Smooth muscle cell (in vitro differentiated cells): Measurements from ENCODE around the gene MTX2. TPM values are rescaled to one million over a fixed set of nuclear protein-coding genes. Genes with fewer than 3 reads are reported as not detected.

ENCODE experiments used
- DNase-seq: peaks from one replicate; lab custom pipeline; 2025; ENCODE audit not compliant: unreplicated experiment; lab: John Stamatoyannopoulos, UW
- H2AFZ ChIP-seq: fragments of 200-600 bp; sonication (generic); 2 replicates; pipeline ENCODE4 v1.6.0; 2016; ENCODE audit warnings: antibody characterized with exemption, low read depth, mild to moderate bottlenecking
- H3F3A ChIP-seq: fragments of 200-600 bp; sonication (generic); 2 replicates; pipeline ENCODE4 v1.6.0; 2017; ENCODE audit warnings: antibody characterized with exemption, low read depth
- H3K27ac ChIP-seq: fragments of 200-600 bp; sonication (generic); 2 replicates; pipeline ENCODE4 v1.5.1; 2016; ENCODE audit warnings: low read depth, mild to moderate bottlenecking
- H3K27me3 ChIP-seq: fragments of 200-600 bp; sonication (generic); 2 replicates; pipeline ENCODE4 v1.6.1; 2016; ENCODE audit warnings: low read depth, mild to moderate bottlenecking
- H3K36me3 ChIP-seq: fragments of 200-600 bp; sonication (generic); 2 replicates; pipeline ENCODE4 v1.5.1; 2016; ENCODE audit warnings: low read depth
- H3K4me1 ChIP-seq: fragments of 200-600 bp; sonication (generic); 2 replicates; pipeline ENCODE4 v1.5.1; 2016; ENCODE audit warnings: low read depth
- H3K4me2 ChIP-seq: fragments of 200-600 bp; sonication (generic); 2 replicates; pipeline ENCODE4 v1.6.0; 2016; ENCODE audit warnings: mild to moderate bottlenecking
- H3K4me3 ChIP-seq: fragments of 200-600 bp; sonication (generic); 2 replicates; pipeline ENCODE4 v1.5.1; 2016; ENCODE audit warnings: mild to moderate bottlenecking
- H3K79me2 ChIP-seq: fragments of 200-600 bp; sonication (generic); 2 replicates; pipeline ENCODE4 v1.6.0; 2016; ENCODE audit warnings: low read depth, mild to moderate bottlenecking
- H3K9ac ChIP-seq: fragments of 200-600 bp; sonication (generic); 2 replicates; pipeline ENCODE4 v1.6.0; 2016; ENCODE audit warnings: low read depth
- H3K9me3 ChIP-seq: fragments of 200-600 bp; sonication (generic); replicated peaks from 2 replicates; pipeline ENCODE4 v1.5.1; 2016; ENCODE audit warnings: low read depth
- H4K20me1 ChIP-seq: fragments of 200-600 bp; sonication (generic); 2 replicates; pipeline ENCODE4 v1.6.0; 2016; ENCODE audit warnings: low read depth
- CTCF ChIP-seq: fragments of 200-600 bp; sonication (generic); IDR thresholded peaks from 2 replicates; pipeline ENCODE4 v1.5.1; 2017; ENCODE audit warnings: borderline replicate concordance, mild to moderate bottlenecking, antibody characterized with exemption; ENCODE audit not compliant: insufficient read depth, poor library complexity, severe bottlenecking
- WGBS: methylation state at CpG from one replicate; pipeline ENCODE4 v1.1.7; 2016; ENCODE audit warnings: low lambda C conversion rate; 5-methylcytosine and 5-hydroxymethylcytosine counted together
- polyA plus RNA-seq: library from polyadenylated mRNA; unstranded; fragments of >200 nt; fragmentation: Nextera tagmentation; extraction: Ambion mirVana; gene quantifications from 2 replicates; pipeline ENCODE4 v1.2.1, GENCODE V29; 2016
- total RNA-seq: library from RNA; depleted of rRNA; stranded (reverse); fragments of >200 nt; gene quantifications from 2 replicates; pipeline ENCODE4 v1.2.3, GENCODE V29; 2014

MTX2 gene
- total and polyA plus RNA-seq, 2 experiments from 2014 or later, result 27.7 to 39.2 TPM

GRCh38 chr2:176260689-176261088, 8.6 kb upstream of the MTX2 start:
- no peak for DNase-seq
- Histone ChIP-seq H3F3A (no peaks in the 10 kb centered on the region), H3K79me2 (no peaks in the 10 kb centered on the region), H3K36me3 (no peaks in the 10 kb centered on the region), H3K9me3 (no peaks in the 10 kb centered on the region), H3K27ac (no peak overlapping the region), H3K4me1 (no peaks in the 10 kb centered on the region), H4K20me1 (no peaks in the 10 kb centered on the region), H3K27me3 (peaks cover 7% of the 10 kb centered on the region), H2AFZ (peak overlapping the region; percentile 14), H3K9ac (no peak overlapping the region), H3K4me2 (no peak overlapping the region), H3K4me3 (no peak overlapping the region)
- 77% methylated on average over 1 of the region's 1 CpG for WGBS
- no peak for TF ChIP-seq CTCF

GRCh38 chr2:176261136-176261535, 8.1 kb upstream of the MTX2 start:
- H3K27me3 ChIP-seq, result peaks cover 7% of the 10 kb centered on the region
- H2AFZ ChIP-seq, result peak overlapping the region; percentile 14
- no peaks in the 10 kb centered on the region for H3K79me2 ChIP-seq
- no peaks in the 10 kb centered on the region for H3K9me3 ChIP-seq
- no peaks in the 10 kb centered on the region for H3F3A ChIP-seq
- H3K9ac ChIP-seq, result no peak overlapping the region
- no peak for DNase-seq
- no peaks in the 10 kb centered on the region for H3K36me3 ChIP-seq
- H3K27ac ChIP-seq, result no peak overlapping the region
- H4K20me1 ChIP-seq, result no peaks in the 10 kb centered on the region
- H3K4me3 ChIP-seq, result no peak overlapping the region
- TF ChIP-seq CTCF, result no peak
- H3K4me1 ChIP-seq, result no peaks in the 10 kb centered on the region
- H3K4me2 ChIP-seq, result no peak overlapping the region

- peak overlapping the region; percentile 78 for H3K27ac ChIP-seq
- 25% methylated on average over 10 of the region's 10 CpGs for WGBS
- H3K27me3 ChIP-seq, result no peaks in the 10 kb centered on the region
- peaks cover 32% of the 10 kb centered on the region for H4K20me1 ChIP-seq
- peaks cover 39% of the 10 kb centered on the region for H3K79me2 ChIP-seq
- no peak for DNase-seq
- no peaks in the 10 kb centered on the region for H3F3A ChIP-seq
- peaks cover 9% of the 10 kb centered on the region for H3K4me1 ChIP-seq
- peak overlapping the region; percentile 84 for H3K9ac ChIP-seq
- TF ChIP-seq CTCF, result no peak
- no peaks in the 10 kb centered on the region for H3K9me3 ChIP-seq
- no peaks in the 10 kb centered on the region for H3K36me3 ChIP-seq
- H2AFZ ChIP-seq, result peak overlapping the region; percentile 97
- peak overlapping the region; percentile 95 for H3K4me2 ChIP-seq
- peak overlapping the region; percentile 87 for H3K4me3 ChIP-seq
Observed at GRCh38 chr2:176268976-176269318, 295 bp upstream of the MTX2 start.

- H3F3A ChIP-seq, result no peaks in the 10 kb centered on the region
- H3K4me2 ChIP-seq, result peak overlapping the region; percentile 95
- H3K36me3 ChIP-seq, result no peaks in the 10 kb centered on the region
- DNase-seq, result no peak
- no peak for TF ChIP-seq CTCF
- H3K79me2 ChIP-seq, result peaks cover 39% of the 10 kb centered on the region
- H4K20me1 ChIP-seq, result peaks cover 44% of the 10 kb centered on the region
- H3K27ac ChIP-seq, result no peak overlapping the region
- H3K4me3 ChIP-seq, result peak overlapping the region; percentile 87
- peaks cover 9% of the 10 kb centered on the region for H3K4me1 ChIP-seq
- 53% methylated on average over 18 of the region's 18 CpGs for WGBS
- peak overlapping the region; percentile 84 for H3K9ac ChIP-seq
- H2AFZ ChIP-seq, result peak overlapping the region; percentile 97
- H3K27me3 ChIP-seq, result no peaks in the 10 kb centered on the region
- no peaks in the 10 kb centered on the region for H3K9me3 ChIP-seq
Observed at GRCh38 chr2:176270100-176270750, 983 bp downstream of the MTX2 start.
